GM18951 (cell line): ENCODE measurements around the gene TMEM11.

Source experiments
- POLR2A ChIP-seq: IDR thresholded peaks from 4 replicates; pipeline ENCODE4 v1.6.1; 2011; ENCODE audit warnings: mild to moderate bottlenecking; ENCODE audit not compliant: insufficient read length, insufficient read depth; ENCODE audit errors: extremely low read depth
- in situ Hi-C: fragments of 300-500 bp; cut with MboI; formaldehyde crosslinking; loops from one replicate; pipeline ENCODE4 v1.12.0; 2022; ENCODE audit warnings: low sequenced_read_pairs, mixed read lengths, inconsistent platforms; ENCODE audit not compliant: unreplicated experiment

Gene TMEM11

DNA sequence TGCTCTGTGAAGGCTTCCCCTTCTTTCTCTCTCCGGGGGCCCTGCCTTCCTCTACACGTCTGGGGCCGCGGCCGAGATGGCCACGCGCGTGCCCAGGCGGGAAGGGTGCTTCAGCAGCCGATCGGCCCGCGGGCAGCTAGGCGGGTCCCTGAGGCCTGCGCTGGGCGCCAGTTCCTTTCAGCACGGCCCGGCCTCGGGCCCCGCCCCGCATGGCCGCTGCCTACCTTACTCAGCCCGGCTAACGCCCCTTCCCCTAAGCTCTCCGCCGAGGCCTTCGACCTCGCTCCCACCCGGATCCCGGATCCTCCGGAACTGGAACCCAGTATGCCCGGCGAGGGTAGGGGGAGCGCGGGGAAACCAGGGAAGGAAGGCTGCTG, 335 bp downstream of the TMEM11 start:
- no peak for TF ChIP-seq POLR2A
- in situ Hi-C loops = no loop called here

DNA sequence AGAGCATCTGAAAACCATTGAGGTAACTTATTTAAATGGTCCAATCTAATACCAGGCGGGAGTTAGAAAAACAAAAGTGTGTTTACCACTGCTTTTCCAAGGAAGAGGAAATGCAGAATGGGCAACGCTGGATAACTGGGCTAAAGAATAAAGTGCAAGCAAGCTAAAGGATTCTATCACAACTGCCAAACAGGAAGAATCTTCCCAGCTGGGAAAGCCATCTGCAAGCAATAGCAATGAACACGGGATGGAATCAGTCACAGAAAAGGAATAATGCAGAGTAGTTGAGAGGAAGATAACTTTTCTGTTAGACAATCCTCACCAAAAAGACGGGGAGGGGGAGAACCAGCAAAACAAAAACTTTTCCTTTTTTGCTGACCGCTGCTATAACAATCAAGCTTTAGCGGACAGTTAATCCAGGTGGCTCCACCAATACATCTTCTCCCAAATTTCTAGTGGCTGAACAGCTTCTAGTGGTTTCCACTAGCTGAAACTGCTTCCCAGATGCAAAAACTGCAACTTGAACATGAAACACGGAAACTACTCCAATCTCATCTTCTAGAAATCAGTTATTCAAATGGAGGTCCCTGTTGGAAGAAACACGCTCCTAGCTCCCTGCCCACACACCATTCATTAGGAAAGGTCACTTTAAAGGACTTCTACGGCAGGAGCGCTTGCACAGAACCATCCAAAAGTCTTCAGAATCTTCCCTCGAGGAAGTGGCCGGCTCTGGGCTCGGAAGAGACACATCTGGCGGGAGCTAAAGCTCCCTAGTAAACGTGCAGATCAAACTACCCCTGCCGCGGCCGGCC, 929 bp downstream of the TMEM11 start:
- no peak for TF ChIP-seq POLR2A
- in situ Hi-C loops = no loop called here

DNA sequence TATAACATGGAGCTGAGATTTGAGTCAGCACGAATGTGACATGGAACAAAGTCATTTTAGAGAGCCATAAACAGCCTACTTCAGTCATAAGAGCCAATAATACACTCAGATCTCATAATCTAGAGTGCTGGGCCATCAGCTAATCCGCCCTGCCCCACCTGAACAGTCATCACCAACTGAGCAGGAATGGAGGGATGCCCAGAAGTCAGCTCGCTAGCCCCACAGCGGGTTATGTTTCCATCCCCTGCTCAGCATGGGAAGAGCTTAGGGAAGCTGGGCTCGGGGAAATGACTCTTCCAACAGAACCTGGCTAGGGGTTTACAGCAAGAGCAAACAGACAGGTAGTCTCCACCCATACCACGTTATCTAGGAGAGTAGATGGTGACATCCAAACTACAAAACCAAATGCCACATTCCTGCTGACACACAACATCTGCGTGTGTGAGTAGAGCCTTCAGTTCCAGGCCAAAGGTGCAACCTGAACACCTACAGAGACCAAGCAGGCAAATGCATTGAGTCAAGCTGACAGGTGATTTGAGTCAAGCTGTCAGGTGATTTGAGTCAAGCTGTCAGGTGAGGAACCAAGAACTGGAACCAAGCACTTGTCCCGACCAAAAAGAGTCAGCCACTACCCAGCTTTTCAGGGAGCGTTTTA, 2.0 kb downstream of the TMEM11 start:
- no peak for TF ChIP-seq POLR2A
- in situ Hi-C loops = no loop called here

DNA sequence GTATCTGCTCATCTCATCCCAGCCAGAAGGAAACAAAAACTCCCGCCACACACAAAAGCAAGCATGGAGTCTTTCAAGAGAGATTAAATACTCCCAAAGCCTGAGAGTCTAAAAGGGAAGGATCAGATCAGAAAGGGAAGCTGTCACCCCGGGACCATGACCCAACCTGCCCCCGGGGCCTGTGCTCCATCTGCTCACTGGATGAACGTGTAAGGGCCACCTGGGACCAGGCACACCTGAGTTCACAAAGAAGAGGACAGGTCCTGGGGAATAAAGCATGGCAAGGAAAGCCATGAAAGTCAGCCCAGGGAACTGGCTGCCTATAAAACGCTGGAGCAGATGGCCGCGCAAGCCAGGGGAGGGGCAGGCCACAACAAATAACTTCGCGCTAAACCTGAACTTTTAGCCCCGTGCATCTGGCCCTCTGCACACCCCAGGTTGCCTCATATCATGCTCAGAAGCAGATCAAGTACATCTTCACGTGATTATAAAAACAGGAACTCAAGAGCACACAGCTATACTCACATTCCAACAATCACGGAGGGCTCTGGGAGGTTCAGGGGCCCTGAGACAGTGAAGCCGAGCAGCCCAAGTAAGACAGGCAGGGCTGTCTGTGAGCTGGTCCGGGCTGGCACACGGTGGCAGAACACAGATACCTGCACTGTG, 3.4 kb downstream of the TMEM11 start:
- in situ Hi-C loops = no loop called here
- TF ChIP-seq POLR2A = no peak

DNA sequence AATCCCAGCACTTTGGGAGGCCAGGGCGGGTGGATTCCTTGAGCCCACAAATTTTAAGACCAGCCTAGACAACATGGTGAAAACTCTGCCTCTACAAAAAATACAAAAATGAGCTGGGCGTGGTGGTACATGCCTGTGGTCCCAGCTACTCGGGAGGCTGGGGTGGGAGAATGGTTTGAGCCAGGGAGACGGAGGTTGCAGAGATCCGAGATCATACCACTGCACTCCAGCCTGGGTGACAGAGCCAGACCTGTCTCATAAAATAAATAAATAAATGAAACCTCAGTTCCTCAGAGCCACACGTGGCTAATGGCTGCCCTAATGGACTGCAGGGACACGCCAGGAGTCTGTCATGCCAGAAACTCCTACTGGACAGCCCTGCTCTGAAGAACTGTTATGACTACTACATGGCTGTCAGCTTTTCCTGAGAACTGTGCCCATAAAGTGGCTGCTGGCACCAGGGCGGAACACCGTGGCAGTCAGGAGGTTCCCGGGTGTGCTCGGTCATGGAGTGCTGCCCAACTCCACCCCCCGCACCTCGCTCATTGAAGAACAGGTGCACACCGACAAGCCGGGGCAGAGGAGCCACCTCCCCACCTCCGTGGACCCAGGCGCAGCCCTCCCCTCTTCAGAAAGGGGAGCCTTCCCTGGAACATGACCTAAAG, 4.3 kb downstream of the TMEM11 start:
- TF ChIP-seq POLR2A = no peak
- in situ Hi-C loops = no loop called here

DNA sequence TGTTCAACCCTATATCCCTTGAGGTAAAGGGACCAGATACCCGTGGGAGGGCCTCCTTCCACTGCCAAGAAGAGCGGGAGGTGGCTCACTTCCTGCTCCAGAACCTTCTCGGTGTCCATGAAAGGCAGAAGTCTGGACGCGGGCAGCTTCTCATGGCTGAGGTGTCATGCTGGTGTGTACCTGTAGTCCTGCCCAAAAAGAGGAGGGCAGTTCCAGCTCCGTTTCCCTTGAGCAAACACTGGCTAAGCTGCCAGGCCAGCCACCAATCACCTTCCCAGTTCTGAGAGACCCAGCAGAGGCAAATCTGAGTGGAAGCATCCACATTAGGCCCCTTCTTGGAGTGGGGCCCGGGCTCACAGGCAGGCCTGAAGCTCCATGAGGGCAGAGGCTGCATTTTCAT, 5.6 kb downstream of the TMEM11 start:
- in situ Hi-C loops = no loop called here
- TF ChIP-seq POLR2A = no peak

DNA sequence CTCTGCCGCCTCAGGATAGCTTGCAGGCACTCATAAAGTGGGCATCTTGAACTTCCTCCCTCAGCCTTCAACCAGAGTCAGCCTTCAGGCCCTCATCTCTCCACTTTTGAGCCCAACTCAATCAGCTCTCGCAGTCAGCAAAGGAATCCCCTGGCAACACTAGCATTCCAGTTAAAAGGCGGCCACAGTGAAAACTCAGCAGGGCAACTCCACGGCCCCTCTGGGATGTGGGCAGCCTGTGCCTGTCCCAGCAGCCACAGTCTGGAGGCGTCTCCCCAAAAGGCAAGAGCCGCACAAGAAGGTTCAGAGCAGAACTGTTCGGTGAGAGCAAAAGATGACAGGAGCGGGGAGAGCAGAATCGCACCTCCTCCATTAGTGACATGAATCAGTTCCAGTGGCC, 9.0 kb downstream of the TMEM11 start:
- no peak for TF ChIP-seq POLR2A
- in situ Hi-C loops = no loop called here

DNA sequence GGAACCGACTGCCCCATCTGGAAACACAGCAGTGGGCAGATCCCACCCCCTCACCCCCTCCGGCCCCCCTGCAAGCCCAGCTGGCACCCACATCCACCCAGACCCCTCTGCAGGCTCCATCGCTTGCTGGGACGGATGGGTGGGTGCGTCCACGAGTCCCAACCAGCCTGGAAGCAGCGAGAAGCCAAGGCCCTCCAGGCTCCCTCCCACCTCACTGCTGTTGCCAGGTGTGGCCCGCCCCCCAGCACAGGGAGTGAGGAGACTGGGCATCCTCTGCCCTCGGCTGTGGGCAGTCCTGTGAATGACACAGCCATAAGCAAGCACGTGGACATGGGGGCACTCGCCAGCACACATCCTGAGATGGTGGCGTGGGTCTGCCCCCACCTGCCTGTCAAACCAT, 11.4 kb downstream of the TMEM11 start:
- no peak for TF ChIP-seq POLR2A
- in situ Hi-C loops = no loop called here

DNA sequence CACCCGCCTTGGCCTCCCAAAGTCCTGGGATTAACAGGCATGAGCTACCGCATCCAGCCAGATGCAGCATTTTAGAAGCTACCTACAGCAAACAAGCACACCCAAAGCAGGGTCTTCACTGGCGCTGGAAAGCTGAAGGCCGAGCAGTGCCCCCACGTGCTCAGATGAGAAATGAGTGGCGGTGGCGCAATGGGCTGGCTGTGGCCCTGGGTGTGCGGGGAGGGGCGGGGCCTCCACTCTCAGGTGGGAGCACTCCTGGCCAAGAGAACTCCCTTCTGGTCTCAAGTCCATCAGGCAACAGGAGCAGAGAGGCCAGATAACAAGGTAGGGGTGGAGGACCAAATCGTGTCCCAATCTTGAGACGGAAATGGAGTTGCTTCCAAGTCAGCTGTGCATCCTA, 12.1 kb downstream of the TMEM11 start:
- TF ChIP-seq POLR2A = no peak
- in situ Hi-C loops = no loop called here

DNA sequence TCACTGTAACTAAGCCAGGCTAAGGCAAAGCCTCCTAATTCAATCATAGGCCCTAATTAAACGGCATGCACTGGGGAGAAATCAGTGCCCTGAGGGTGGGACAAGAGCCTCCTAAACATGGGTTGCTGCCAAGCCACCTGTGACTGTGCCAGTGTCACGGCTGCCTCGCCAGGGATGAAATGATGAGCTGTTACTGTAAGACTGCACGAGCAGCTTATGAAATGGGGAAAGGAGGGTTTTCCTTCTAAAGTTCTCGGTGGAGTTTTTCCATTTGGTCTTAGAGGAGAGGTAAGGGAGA, 12.7 kb downstream of the TMEM11 start:
- in situ Hi-C loops = no loop called here
- TF ChIP-seq POLR2A = no peak

DNA sequence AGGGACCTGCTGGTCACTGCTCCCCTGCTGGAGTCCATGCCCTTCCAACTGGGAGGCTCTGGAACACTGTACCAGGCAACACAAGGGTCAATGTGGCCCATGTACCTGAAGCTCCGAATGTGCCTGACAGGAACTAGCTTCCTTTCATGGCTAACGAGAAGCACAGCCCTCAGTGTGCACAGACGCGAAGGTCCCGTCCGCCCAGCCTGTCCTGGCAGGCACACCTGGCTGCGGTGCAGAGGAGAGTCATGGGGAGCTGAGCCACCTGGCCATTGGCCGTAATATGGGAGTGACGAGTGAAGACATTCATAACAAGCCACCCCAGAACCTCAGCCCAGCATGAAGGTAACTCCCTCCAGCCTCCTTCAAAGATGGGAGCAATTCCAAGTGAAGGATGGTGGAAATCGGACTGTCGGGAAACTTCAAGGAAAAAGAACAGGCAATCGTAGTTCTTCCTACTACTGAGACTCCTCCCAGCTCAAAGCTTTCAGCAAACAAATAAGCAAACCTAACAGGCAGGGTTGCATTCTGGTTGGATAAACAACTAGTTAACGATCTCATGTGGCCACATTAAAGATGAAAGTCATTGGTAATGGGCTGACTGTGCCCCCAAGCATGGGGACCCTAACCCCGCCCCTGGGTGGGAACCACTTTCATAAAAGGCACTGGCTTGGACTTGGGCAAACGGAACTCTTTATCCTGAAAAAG, 13.2 kb downstream of the TMEM11 start:
- TF ChIP-seq POLR2A = no peak
- in situ Hi-C loops = no loop called here

DNA sequence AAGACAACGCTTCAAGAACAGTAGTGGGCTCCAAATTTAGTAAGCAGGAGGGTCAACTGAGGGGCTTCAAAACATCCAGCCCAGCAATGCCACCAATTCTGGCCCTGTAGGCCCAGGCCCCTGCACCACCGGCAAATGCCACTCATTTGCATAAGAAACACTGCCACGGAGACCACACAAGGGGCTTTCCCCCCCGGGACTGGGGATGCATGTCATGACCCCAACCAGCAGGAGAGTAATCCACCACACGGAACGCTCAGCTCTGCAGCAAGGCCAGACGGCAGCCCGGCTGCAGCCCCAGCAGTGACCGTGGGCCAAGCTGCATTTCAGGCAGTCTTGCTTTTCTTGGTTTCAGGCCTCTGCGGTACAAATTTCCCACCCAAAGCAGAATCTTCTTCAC, 14.1 kb downstream of the TMEM11 start:
- no peak for TF ChIP-seq POLR2A
- in situ Hi-C loops = no loop called here

DNA sequence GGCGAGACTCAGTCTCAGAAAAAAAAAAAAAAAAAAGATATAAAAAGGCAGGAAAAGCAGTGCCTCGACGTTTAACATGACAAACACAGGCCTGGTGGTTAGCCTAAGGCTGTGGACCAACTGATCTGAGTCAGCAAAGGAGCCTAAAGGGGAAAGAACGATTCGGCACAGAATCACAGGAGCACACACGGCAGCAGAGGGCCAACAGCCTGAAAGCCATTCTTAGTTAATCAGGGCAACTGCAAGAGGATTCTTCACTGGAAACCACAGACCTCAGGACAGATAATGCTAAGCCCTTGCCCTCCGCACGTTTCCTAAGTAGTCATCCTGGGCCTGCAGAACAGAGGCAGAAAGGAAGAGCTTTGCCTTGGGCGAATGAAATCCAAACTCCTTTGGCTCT, 14.7 kb downstream of the TMEM11 start:
- in situ Hi-C loops = no loop called here
- no peak for TF ChIP-seq POLR2A
